ENCODE measurements around the gene AQP7.
"Not testable (repeated sequence)": the region's sequence is repeated elsewhere in the genome, so short reads cannot be mapped to it uniquely, and the experiment has no call there.

DNA sequence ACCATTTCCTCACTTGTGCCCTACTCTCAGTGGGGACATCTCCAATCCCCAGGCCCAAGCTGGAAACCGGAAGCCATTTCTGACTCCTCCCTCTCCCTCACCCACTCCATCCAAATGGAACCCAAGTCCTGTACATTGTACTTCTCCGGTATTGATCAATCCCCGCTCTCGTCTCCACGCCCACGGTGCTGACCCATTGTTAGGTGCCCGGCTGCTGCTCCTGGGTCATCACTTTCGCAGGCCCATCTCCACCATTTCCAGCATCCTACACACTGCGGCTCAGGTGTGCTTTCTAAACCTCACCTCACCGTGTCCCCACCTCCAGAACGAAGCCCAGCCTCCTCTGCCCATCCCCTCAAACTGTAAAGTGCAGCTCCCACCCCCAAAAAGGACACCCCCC is 19.0 kb downstream of the AQP7 start:
- TF ChIP-seq, protein P1, sequence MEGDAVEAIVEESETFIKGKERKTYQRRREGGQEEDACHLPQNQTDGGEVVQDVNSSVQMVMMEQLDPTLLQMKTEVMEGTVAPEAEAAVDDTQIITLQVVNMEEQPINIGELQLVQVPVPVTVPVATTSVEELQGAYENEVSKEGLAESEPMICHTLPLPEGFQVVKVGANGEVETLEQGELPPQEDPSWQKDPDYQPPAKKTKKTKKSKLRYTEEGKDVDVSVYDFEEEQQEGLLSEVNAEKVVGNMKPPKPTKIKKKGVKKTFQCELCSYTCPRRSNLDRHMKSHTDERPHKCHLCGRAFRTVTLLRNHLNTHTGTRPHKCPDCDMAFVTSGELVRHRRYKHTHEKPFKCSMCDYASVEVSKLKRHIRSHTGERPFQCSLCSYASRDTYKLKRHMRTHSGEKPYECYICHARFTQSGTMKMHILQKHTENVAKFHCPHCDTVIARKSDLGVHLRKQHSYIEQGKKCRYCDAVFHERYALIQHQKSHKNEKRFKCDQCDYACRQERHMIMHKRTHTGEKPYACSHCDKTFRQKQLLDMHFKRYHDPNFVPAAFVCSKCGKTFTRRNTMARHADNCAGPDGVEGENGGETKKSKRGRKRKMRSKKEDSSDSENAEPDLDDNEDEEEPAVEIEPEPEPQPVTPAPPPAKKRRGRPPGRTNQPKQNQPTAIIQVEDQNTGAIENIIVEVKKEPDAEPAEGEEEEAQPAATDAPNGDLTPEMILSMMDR (IDR thresholded peaks at IDR 0.05), result not testable (repeated sequence)
- TF ChIP-seq POLR2AphosphoS5, POLR2A (IDR thresholded peaks at IDR 0.05): not testable (repeated sequence)
